Stimulated activated naive CD8-positive, alpha-beta T cell treated with anti-CD3 and anti-CD28 coated beads, Interleukin-15, Interleukin-2, amounts not matched to agents 100 ng/mL and 50 ng/mL, for 24 hours (primary cell): ENCODE measurements around the gene SMAD7.
A peak's percentile ranks its signal among the peaks of the same experiment; 100 is the strongest.

Experiments
- H3K27ac Mint-ChIP-seq: one replicate; pipeline ENCODE4 v1.8.0; 2021; ENCODE audit warnings: mild to moderate bottlenecking, mixed read lengths
- H3K27me3 Mint-ChIP-seq: one replicate; pipeline ENCODE4 v1.8.0; 2021; ENCODE audit warnings: mixed read lengths
- H3K36me3 Mint-ChIP-seq: one replicate; pipeline ENCODE4 v1.8.0; 2021; ENCODE audit warnings: low read depth, mixed read lengths
- H3K4me1 Mint-ChIP-seq: one replicate; pipeline ENCODE4 v1.8.0; 2021; ENCODE audit warnings: low read depth, mixed read lengths
- H3K4me3 Mint-ChIP-seq: one replicate; pipeline ENCODE4 v1.8.0; 2021; ENCODE audit warnings: mild to moderate bottlenecking, mixed read lengths
- H3K9me3 Mint-ChIP-seq: one replicate; pipeline ENCODE4 v1.8.0; 2021; ENCODE audit warnings: mixed read lengths

The SMAD7 gene

GRCh38 chr18:48958951-48959350, 8.2 kb upstream of the SMAD7 start:
- Mint-ChIP-seq H3K36me3 (no peaks in the 10 kb centered on the region), H3K27me3 (no peaks in the 10 kb centered on the region), H3K27ac (no peak overlapping the region), H3K4me3 (no peak overlapping the region), H3K4me1 (peaks cover 4% of the 10 kb centered on the region), H3K9me3 (no peaks in the 10 kb centered on the region)

- H3K4me3 Mint-ChIP-seq: no peak overlapping the region
- no peaks in the 10 kb centered on the region for H3K27me3 Mint-ChIP-seq
- H3K9me3 Mint-ChIP-seq: no peaks in the 10 kb centered on the region
- no peak overlapping the region for H3K27ac Mint-ChIP-seq
- no peaks in the 10 kb centered on the region for H3K36me3 Mint-ChIP-seq
- H3K4me1 Mint-ChIP-seq: peaks cover 6% of the 10 kb centered on the region
Measured at GRCh38 chr18:48957616-48958015, 6.9 kb upstream of the SMAD7 start.

DNA sequence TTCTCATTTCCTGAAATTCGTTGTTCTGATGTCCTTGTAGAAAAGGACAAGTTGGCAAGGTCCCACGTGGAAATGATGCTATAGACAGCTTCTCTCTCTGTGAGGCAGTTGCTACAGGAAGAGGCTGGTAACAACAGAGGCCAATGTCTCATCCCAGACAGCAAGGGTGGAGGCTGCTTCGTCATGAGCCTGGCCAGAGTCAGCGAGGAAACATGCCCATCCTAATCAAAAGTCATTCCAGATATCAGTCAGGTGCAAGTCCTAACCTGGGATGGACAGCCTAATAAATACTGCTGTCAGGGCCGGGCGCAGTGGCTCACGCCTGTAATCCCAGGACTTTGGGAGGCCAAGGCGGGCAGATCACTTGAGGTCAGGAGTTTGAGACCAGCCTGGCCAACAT, 6.4 kb upstream of the SMAD7 start:
- Mint-ChIP-seq H3K4me1 (peaks cover 9% of the 10 kb centered on the region), H3K27ac (no peak overlapping the region), H3K27me3 (no peaks in the 10 kb centered on the region), H3K9me3 (no peaks in the 10 kb centered on the region), H3K4me3 (no peak overlapping the region), H3K36me3 (no peaks in the 10 kb centered on the region)

DNA sequence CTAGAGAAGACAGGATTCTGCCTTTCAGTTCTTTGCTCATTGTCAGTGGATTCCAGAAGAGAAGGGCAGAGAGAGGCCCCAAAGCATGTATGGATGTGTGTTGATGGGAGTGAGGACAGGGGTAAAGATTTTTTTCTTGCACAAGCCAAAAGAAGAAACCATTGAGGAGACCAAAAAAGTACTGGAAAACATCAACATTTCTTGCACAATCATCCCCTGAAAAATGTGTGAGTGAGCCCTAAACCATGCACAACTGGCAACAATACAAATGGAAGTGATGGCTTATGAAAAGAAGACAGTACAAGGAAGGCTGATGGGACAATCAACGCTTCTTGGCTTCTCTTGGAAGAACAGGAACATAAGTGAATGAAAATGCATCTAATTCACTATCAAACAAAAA, 5.6 kb upstream of the SMAD7 start:
- Mint-ChIP-seq H3K27ac (no peak overlapping the region), H3K36me3 (no peaks in the 10 kb centered on the region), H3K4me3 (no peak overlapping the region), H3K27me3 (no peaks in the 10 kb centered on the region), H3K9me3 (no peaks in the 10 kb centered on the region), H3K4me1 (peaks cover 11% of the 10 kb centered on the region)

DNA sequence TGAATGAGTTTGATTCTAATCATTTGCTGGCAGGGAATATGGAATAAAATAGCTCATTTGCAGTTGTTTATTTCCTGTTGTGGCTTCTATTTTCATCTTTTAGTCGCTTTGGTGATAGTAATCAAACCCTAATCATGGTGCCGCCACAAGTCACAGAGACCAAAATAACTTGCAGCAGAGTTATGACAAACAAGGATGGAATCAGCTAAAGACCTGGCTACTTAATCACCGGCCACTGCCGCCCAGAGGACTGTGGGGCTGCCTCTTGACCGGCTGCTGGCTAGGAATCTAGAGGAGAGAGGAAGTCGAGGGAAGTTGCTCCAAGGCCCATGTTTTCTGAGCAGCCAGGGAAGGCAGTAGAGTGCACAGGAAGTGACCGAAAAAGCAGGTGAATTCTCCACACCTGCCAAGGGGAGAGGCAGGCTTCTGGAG, 5.1 kb upstream of the SMAD7 start:
- no peak overlapping the region for H3K4me3 Mint-ChIP-seq
- H3K4me1 Mint-ChIP-seq: peaks cover 11% of the 10 kb centered on the region
- no peaks in the 10 kb centered on the region for H3K36me3 Mint-ChIP-seq
- H3K27me3 Mint-ChIP-seq: no peaks in the 10 kb centered on the region
- no peaks in the 10 kb centered on the region for H3K9me3 Mint-ChIP-seq
- H3K27ac Mint-ChIP-seq: no peak overlapping the region

DNA sequence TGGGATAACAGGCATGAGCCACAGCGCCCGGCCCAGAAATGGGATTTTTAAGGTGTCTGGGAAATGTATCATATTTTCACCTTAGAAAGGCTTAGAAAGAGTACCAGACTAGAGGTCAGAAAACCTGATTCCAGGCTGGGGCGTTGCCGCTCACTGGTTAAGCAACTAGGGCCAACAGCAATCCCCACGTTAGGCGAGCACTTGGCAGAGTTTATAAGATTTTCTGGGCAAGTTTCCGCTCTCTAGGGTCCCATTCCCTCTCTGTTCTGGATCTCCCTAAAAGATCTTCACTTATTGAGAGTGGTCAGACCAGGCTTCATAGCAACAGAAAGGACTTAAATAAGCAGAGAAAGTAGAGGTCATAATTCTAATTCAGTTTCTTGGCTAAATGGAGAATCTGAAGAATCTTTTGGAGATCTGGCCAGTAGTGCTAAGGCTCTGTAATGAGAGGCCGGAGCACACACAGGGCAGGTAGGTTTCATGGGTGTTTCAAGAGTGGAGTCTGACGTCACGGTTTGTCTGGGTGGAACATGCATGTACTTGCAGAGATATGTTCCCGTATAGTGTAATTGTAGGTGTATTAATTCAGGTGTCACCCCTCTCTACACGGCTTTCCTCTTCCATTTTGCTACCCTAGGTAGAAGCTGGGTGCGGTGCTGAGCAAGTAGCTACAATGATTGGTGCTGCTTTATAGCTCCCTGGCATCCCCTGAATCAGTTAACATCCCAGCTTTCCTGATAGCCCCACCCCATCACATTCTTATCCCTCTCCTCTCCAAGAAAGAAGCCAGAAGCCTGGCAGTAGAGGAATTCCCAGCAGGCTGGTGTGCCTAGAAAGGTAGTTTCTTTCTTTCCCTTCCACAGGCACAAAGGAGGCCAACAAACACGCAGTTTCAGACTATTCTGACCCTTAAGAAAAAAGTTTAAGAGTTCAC, 4.4 kb upstream of the SMAD7 start:
- Mint-ChIP-seq H3K27ac (no peak overlapping the region), H3K9me3 (no peaks in the 10 kb centered on the region), H3K4me1 (peaks cover 11% of the 10 kb centered on the region), H3K36me3 (no peaks in the 10 kb centered on the region), H3K27me3 (no peaks in the 10 kb centered on the region), H3K4me3 (no peak overlapping the region)

DNA sequence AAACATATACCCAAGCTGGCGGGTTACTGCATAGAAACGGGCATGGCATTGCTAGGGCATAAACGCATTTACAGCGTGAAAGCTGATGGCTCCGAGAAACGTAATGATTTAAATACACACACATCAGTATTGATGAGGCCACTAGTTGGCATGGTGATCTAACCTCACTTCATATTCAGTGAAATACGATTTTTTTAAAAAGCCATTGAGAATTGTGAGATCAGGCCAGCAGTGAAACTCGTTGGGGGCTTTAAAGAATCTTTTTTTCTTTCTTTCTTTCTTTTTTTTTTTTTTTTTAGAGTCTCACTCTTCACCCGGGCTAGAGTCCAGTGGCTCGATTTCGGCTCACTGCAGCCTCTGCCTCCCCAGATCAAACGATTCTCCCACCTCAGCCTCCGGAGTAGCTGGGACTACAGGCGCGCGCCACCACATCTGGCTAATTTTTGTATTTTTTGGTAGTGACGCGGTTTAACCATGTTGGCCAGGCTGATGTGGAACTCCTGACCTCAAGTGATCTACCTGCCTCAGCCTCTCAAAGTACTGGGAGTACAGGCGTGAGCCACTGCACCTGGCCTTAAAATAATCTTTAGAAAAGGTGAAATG, 2.4 kb upstream of the SMAD7 start:
- H3K4me1 Mint-ChIP-seq: peaks cover 16% of the 10 kb centered on the region
- H3K36me3 Mint-ChIP-seq: peaks cover 10% of the 10 kb centered on the region
- no peaks in the 10 kb centered on the region for H3K9me3 Mint-ChIP-seq
- no peaks in the 10 kb centered on the region for H3K27me3 Mint-ChIP-seq
- no peak overlapping the region for H3K4me3 Mint-ChIP-seq
- H3K27ac Mint-ChIP-seq: no peak overlapping the region

- Mint-ChIP-seq H3K36me3 (peaks cover 17% of the 10 kb centered on the region), H3K4me1 (peaks cover 23% of the 10 kb centered on the region), H3K27ac (peak overlapping the region; percentile 90), H3K4me3 (peak overlapping the region; percentile 90), H3K9me3 (no peaks in the 10 kb centered on the region), H3K27me3 (peaks cover 3% of the 10 kb centered on the region)
Measured at GRCh38 chr18:48952287-48953103, 1.7 kb upstream of the SMAD7 start.

- peaks cover 3% of the 10 kb centered on the region for H3K27me3 Mint-ChIP-seq
- H3K27ac Mint-ChIP-seq: peak overlapping the region; percentile 90
- no peaks in the 10 kb centered on the region for H3K9me3 Mint-ChIP-seq
- peak overlapping the region; percentile 90 for H3K4me3 Mint-ChIP-seq
- H3K4me1 Mint-ChIP-seq: peaks cover 31% of the 10 kb centered on the region
- peaks cover 25% of the 10 kb centered on the region for H3K36me3 Mint-ChIP-seq
Measured at GRCh38 chr18:48951448-48952286, 902 bp upstream of the SMAD7 start.

GRCh38 chr18:48949606-48950535, 894 bp downstream of the SMAD7 start:
- peak overlapping the region; percentile 98 for H3K4me3 Mint-ChIP-seq
- H3K9me3 Mint-ChIP-seq: no peaks in the 10 kb centered on the region
- peaks cover 49% of the 10 kb centered on the region for H3K4me1 Mint-ChIP-seq
- H3K36me3 Mint-ChIP-seq: peaks cover 43% of the 10 kb centered on the region
- H3K27ac Mint-ChIP-seq: peak overlapping the region; percentile 43
- H3K27me3 Mint-ChIP-seq: peaks cover 3% of the 10 kb centered on the region

GRCh38 chr18:48949050-48949605, 1.6 kb downstream of the SMAD7 start:
- Mint-ChIP-seq H3K9me3 (no peaks in the 10 kb centered on the region), H3K4me3 (peak overlapping the region; percentile 98), H3K27me3 (peaks cover 3% of the 10 kb centered on the region), H3K4me1 (peaks cover 57% of the 10 kb centered on the region), H3K36me3 (peaks cover 51% of the 10 kb centered on the region), H3K27ac (peak overlapping the region; percentile 91)

- Mint-ChIP-seq H3K36me3 (peaks cover 58% of the 10 kb centered on the region), H3K9me3 (no peaks in the 10 kb centered on the region), H3K27ac (peak overlapping the region; percentile 67), H3K4me3 (peak overlapping the region; percentile 98), H3K27me3 (peaks cover 3% of the 10 kb centered on the region), H3K4me1 (peaks cover 63% of the 10 kb centered on the region)
Measured at GRCh38 chr18:48948112-48949049, 2.4 kb downstream of the SMAD7 start.
